Spleen (tissue), 7 donors: ENCODE results near the gene VSTM2L.

Experiments used
- CTCF ChIP-seq, 11 experiments: fragments of 200-600 bp in 7 of 11; fragments of 450-650 bp in 4 of 11; sonication (generic) in 4 of 11; IDR thresholded peaks in 8 of 11; conservative IDR thresholded peaks in 3 of 11; 1 replicate in 7 of 11; 2 replicates in 4 of 11; pipeline versions ENCODE4 v1.4.0 to v1.8.0; 2016 to 2021; ENCODE audit warnings: antibody characterized with exemption in 11 of 11, inconsistent platforms in 4 of 11, mild to moderate bottlenecking in 1 of 11
- POLR2AphosphoS5 ChIP-seq, 3 donors: sonication (generic); formaldehyde crosslinking; IDR thresholded peaks; one replicate each; pipeline ENCODE4 v1.5.1; 2017; ENCODE audit warnings: antibody characterized with exemption in 3 of 3
- donor health status: DM: no; HTN: no; CAD: no; lungs with moderate emphysema.
- donor health status: DM: no; HTN: no; CAD: no.
- donor health status: DM: no; HTN: no; CAD: no.

GRCh38 chr20:37907330-37907676, 4.4 kb downstream of the VSTM2L start:
- TF ChIP-seq CTCF (IDR thresholded peaks at IDR 0.05 in 8 of 11, conservative IDR thresholded peaks at IDR 0.05 in 3 of 11) (no peak), POLR2AphosphoS5 (IDR thresholded peaks at IDR 0.05) (no peak)
